IMR-90 (cell line): Measurements from ENCODE around the gene PBOV1. TPM values are rescaled to one million over a fixed set of nuclear protein-coding genes. Genes with fewer than 3 reads are reported as not detected.

Source experiments
- ATAC-seq: fragments of 200-7000 bp; cut with Tn5 transposase; 2 replicates; pipeline ENCODE4 v1.9.1; 2020; ENCODE audit warnings: low read depth, mild to moderate bottlenecking, moderate library complexity
- BruUV-seq: library from RNA; stranded (reverse); fragments of 400-500 nt; replicated peaks from 2 replicates; lab custom pipeline; 2021; lab: Mats Ljungman, UMichigan
- CTCF ChIA-PET: fragments of 300-600 bp; formaldehyde crosslinking; extraction: SDS; loops from one replicate; lab custom pipeline; 2021; ENCODE audit warnings: antibody characterized with exemption; lab: Yijun Ruan, JAX
- POLR2A ChIA-PET: fragments of 300-600 bp; sonication (Branson Sonifier 250); formaldehyde crosslinking; loops from one replicate; lab custom pipeline; 2022; ENCODE audit warnings: antibody characterized with exemption; ENCODE audit not compliant: unreplicated experiment; lab: Charles Lee
- DNase-seq: peaks from one replicate; pipeline ENCODE4 v3.0.0; 2013
- H2AFZ ChIP-seq: replicated peaks from 2 replicates; pipeline ENCODE3; 2013; ENCODE audit warnings: low read length, mild to moderate bottlenecking; ENCODE audit not compliant: poor library complexity
- H2AK5ac ChIP-seq: 2 replicates; pipeline ENCODE4 v1.6.1; 2013; ENCODE audit warnings: low read depth, low read length, inconsistent platforms
- H2AK9ac ChIP-seq: replicated peaks from 2 replicates; pipeline ENCODE3; 2013; ENCODE audit warnings: mild to moderate bottlenecking, low read depth, low read length, moderate library complexity; ENCODE audit not compliant: poor library complexity
- H2BK120ac ChIP-seq: 2 replicates; pipeline ENCODE4 v1.6.1; 2013; ENCODE audit warnings: low read depth, low read length, inconsistent platforms
- H2BK15ac ChIP-seq: 3 replicates; pipeline ENCODE4 v1.6.1; 2013; ENCODE audit warnings: low read depth, low read length, inconsistent platforms
- H2BK20ac ChIP-seq: 2 replicates; pipeline ENCODE4 v1.6.1; 2013; ENCODE audit warnings: low read depth, mild to moderate bottlenecking, inconsistent platforms, low read length, moderate library complexity
- H2BK5ac ChIP-seq: 2 replicates; pipeline ENCODE4 v1.6.1; 2013; ENCODE audit warnings: mild to moderate bottlenecking, low read depth, low read length, inconsistent platforms; ENCODE audit not compliant: poor library complexity, severe bottlenecking
- H3K14ac ChIP-seq: replicated peaks from 2 replicates; pipeline ENCODE4 v1.6.1; 2013; ENCODE audit warnings: low read depth, low read length, inconsistent platforms
- H3K18ac ChIP-seq: 2 replicates; pipeline ENCODE4 v1.6.1; 2013; ENCODE audit warnings: low read depth, low read length, control low read depth
- H3K23ac ChIP-seq: 2 replicates; pipeline ENCODE4 v1.6.1; 2013; ENCODE audit warnings: low read depth, low read length, inconsistent platforms
- H3K27ac ChIP-seq: 2 replicates; pipeline ENCODE4 v1.5.1; 2013; ENCODE audit warnings: mild to moderate bottlenecking, control low read depth, low read length; ENCODE audit not compliant: insufficient read depth
- H3K27me3 ChIP-seq: 2 replicates; pipeline ENCODE4 v1.6.1; 2013; ENCODE audit warnings: low read length; ENCODE audit not compliant: control insufficient read depth, insufficient read depth
- H3K36me3 ChIP-seq: 2 replicates; pipeline ENCODE4 v1.6.1; 2013; ENCODE audit warnings: low read length, mixed read lengths; ENCODE audit not compliant: control insufficient read depth, insufficient read depth
- H3K4ac ChIP-seq: 2 replicates; pipeline ENCODE4 v1.6.1; 2013; ENCODE audit warnings: low read depth, low read length, inconsistent platforms
- H3K4me1 ChIP-seq: 2 replicates; pipeline ENCODE4 v1.6.1; 2013; ENCODE audit warnings: low read length, mixed read lengths; ENCODE audit not compliant: control insufficient read depth, insufficient read depth
- H3K4me2 ChIP-seq: 2 replicates; pipeline ENCODE4 v1.6.1; 2013; ENCODE audit warnings: low read depth, mild to moderate bottlenecking, control low read depth, low read length, moderate library complexity
- H3K4me3 ChIP-seq: 2 replicates; pipeline ENCODE4 v1.5.1; 2013; ENCODE audit warnings: low read depth, mild to moderate bottlenecking, control low read depth, low read length, moderate library complexity; ENCODE audit not compliant: insufficient read depth
- H3K56ac ChIP-seq: 2 replicates; pipeline ENCODE4 v1.6.1; 2013; ENCODE audit warnings: low read length, inconsistent platforms; ENCODE audit not compliant: insufficient read depth; ENCODE audit errors: extremely low read depth
- H3K79me1 ChIP-seq, 2 experiments: 2 replicates each; pipeline ENCODE4 v1.6.1; 2013; ENCODE audit warnings: low read length in 2 of 2, inconsistent platforms in 1 of 2, low read depth in 1 of 2
- H3K9ac ChIP-seq: 2 replicates; pipeline ENCODE4 v1.6.1; 2013; ENCODE audit warnings: low read depth, low read length, control low read depth
- H3K9me1 ChIP-seq: 2 replicates; pipeline ENCODE4 v1.6.1; 2013; ENCODE audit warnings: low read length, inconsistent platforms; ENCODE audit not compliant: insufficient read depth
- H3K9me3 ChIP-seq: 2 replicates; pipeline ENCODE4 v1.6.1; 2013; ENCODE audit warnings: low read length; ENCODE audit not compliant: control insufficient read depth, insufficient read depth
- H4K20me1 ChIP-seq: 2 replicates; pipeline ENCODE4 v1.6.1; 2013; ENCODE audit warnings: low read length, inconsistent platforms; ENCODE audit not compliant: insufficient read depth
- H4K5ac ChIP-seq: 2 replicates; pipeline ENCODE4 v1.6.1; 2013; ENCODE audit warnings: mild to moderate bottlenecking, low read depth, low read length, control low read depth
- H4K8ac ChIP-seq, 2 experiments: 2 replicates each; pipeline ENCODE4 v1.6.1; 2013; ENCODE audit warnings: low read depth in 2 of 2, low read length in 2 of 2, control low read depth in 1 of 2, inconsistent platforms in 1 of 2
- H4K91ac ChIP-seq: 2 replicates; pipeline ENCODE4 v1.6.1; 2013; ENCODE audit warnings: low read depth, low read length, inconsistent platforms; ENCODE audit not compliant: insufficient read depth
- BHLHE40 ChIP-seq: fragments of 150-350 bp; IDR thresholded peaks from 2 replicates; pipeline ENCODE4 v1.6.1; 2016; ENCODE audit warnings: mild to moderate bottlenecking, low read depth, low read length
- CEBPB ChIP-seq: IDR thresholded peaks from 2 replicates; pipeline ENCODE4 v1.6.1; 2012; ENCODE audit warnings: low read depth, low read length, improper control_type of control experiment
- CHD1 ChIP-seq: IDR thresholded peaks from 2 replicates; pipeline ENCODE4 v1.6.1; 2012; ENCODE audit warnings: low read depth, low read length, improper control_type of control experiment
- FOS ChIP-seq: fragments of 150-350 bp; IDR thresholded peaks from 2 replicates; pipeline ENCODE4 v1.6.1; 2016; ENCODE audit warnings: low read depth, low read length
- MAFK ChIP-seq: IDR thresholded peaks from 2 replicates; pipeline ENCODE4 v1.6.1; 2012; ENCODE audit warnings: low read depth, low read length, improper control_type of control experiment
- NFE2L2 ChIP-seq: fragments of 150-350 bp; IDR thresholded peaks from 2 replicates; pipeline ENCODE4 v1.6.1; 2016; ENCODE audit warnings: low read depth, mild to moderate bottlenecking, low read length
- POLR2A ChIP-seq: IDR thresholded peaks from 2 replicates; pipeline ENCODE4 v1.6.1; 2012; ENCODE audit warnings: mild to moderate bottlenecking, low read depth, low read length
- RAD21 ChIP-seq: IDR thresholded peaks from 2 replicates; pipeline ENCODE4 v1.6.1; 2012; ENCODE audit warnings: low read length, improper control_type of control experiment
- RCOR1 ChIP-seq: IDR thresholded peaks from 2 replicates; pipeline ENCODE4 v1.6.1; 2012; ENCODE audit warnings: mild to moderate bottlenecking, low read length, improper control_type of control experiment; ENCODE audit not compliant: insufficient replicate concordance
- USF2 ChIP-seq: fragments of 150-350 bp; IDR thresholded peaks from 2 replicates; pipeline ENCODE4 v1.6.1; 2017; ENCODE audit warnings: mild to moderate bottlenecking, antibody characterized with exemption, low read length, low read depth
- WGBS, 2 experiments: methylation state at CpG; one replicate each; pipeline versions ENCODE4 v1.1.5 to v1.1.7; 2013; ENCODE audit warnings: missing lambda C conversion rate in 2 of 2; ENCODE audit not compliant: insufficient read length in 1 of 2; ENCODE audit errors: extremely low coverage in 2 of 2; 5-methylcytosine and 5-hydroxymethylcytosine counted together
- dilution Hi-C: fragments of 300-500 bp; cut with HindIII; formaldehyde crosslinking; loops from one replicate; pipeline ENCODE4 v1.14.3; 2018; ENCODE audit warnings: low sequenced_read_pairs; ENCODE audit not compliant: unreplicated experiment
- in situ Hi-C: fragments of 300-500 bp; cut with MboI; formaldehyde crosslinking; loops from 3 replicates; pipeline ENCODE4 v1.14.3; 2019; ENCODE audit warnings: low sequenced_read_pairs, inconsistent platforms, mixed read lengths
- intact Hi-C: fragments of 100-400 bp; cut with micrococcal nuclease; formaldehyde crosslinking; loops from 2 replicates; pipeline ENCODE4 v1.10.0; 2022
- polyA plus RNA-seq, 3 experiments: library from polyadenylated mRNA; depleted of rRNA; stranded (reverse); fragments of >200 nt; gene quantifications; 2 replicates each; pipeline ENCODE4 v1.2.3, GENCODE V29; 2012; ENCODE audit warnings: low replicate concordance in 1 of 3
- total RNA-seq: library from RNA; depleted of rRNA; stranded (reverse); fragments of >200 nt; gene quantifications from 2 replicates; pipeline ENCODE4 v1.2.3, GENCODE V29; 2012
- TF ChIP-seq, protein P1 (sequence below): conservative IDR thresholded peaks from 2 replicates; pipeline ENCODE4 v1.5.1; 2012; ENCODE audit warnings: mild to moderate bottlenecking, low read depth, low read length, improper control_type of control experiment
- TF ChIP-seq, protein P2 (sequence below): fragments of 150-350 bp; IDR thresholded peaks from 2 replicates; pipeline ENCODE4 v1.6.1; 2016; ENCODE audit warnings: low read depth, mild to moderate bottlenecking, low read length, moderate library complexity, borderline replicate concordance

PBOV1 gene
- total and polyA plus RNA-seq, 2 of the 4 experiments (the other 2 are of a cell fraction) = not detected

DNA sequence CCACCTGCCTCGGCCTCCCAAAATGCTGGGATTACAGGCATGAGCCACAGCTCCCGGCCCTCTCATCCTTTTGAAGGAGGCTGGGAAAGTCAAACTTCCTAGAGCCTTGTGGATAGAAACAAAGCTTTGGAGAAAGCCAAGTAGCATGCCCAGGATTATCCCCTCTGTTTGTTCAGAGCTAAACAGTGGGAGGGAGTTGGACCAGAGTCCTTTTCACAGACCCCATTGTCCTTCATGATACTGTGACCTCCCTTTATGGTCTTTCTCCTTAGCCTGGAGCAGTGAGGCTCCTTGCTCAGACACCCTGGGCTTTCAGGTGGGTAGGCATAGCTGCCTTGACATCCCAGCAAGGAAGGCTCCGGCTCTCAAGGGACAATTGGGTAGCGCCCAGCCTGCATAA, 31.1 kb downstream of the PBOV1 start:
- no peak for DNase-seq
- H4K91ac ChIP-seq = no peak overlapping the region
- no peak overlapping the region for H2BK120ac ChIP-seq
- no peaks in the 10 kb centered on the region for H3K36me3 ChIP-seq
- H3K27me3 ChIP-seq = peaks cover 23% of the 10 kb centered on the region
- ChIA-PET POLR2A (no interaction called here), CTCF (no interaction called here)
- TF ChIP-seq CEBPB = no peak
- TF ChIP-seq, protein P1, sequence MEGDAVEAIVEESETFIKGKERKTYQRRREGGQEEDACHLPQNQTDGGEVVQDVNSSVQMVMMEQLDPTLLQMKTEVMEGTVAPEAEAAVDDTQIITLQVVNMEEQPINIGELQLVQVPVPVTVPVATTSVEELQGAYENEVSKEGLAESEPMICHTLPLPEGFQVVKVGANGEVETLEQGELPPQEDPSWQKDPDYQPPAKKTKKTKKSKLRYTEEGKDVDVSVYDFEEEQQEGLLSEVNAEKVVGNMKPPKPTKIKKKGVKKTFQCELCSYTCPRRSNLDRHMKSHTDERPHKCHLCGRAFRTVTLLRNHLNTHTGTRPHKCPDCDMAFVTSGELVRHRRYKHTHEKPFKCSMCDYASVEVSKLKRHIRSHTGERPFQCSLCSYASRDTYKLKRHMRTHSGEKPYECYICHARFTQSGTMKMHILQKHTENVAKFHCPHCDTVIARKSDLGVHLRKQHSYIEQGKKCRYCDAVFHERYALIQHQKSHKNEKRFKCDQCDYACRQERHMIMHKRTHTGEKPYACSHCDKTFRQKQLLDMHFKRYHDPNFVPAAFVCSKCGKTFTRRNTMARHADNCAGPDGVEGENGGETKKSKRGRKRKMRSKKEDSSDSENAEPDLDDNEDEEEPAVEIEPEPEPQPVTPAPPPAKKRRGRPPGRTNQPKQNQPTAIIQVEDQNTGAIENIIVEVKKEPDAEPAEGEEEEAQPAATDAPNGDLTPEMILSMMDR = no peak
- TF ChIP-seq, protein P2, sequence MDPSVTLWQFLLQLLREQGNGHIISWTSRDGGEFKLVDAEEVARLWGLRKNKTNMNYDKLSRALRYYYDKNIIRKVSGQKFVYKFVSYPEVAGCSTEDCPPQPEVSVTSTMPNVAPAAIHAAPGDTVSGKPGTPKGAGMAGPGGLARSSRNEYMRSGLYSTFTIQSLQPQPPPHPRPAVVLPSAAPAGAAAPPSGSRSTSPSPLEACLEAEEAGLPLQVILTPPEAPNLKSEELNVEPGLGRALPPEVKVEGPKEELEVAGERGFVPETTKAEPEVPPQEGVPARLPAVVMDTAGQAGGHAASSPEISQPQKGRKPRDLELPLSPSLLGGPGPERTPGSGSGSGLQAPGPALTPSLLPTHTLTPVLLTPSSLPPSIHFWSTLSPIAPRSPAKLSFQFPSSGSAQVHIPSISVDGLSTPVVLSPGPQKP = no peak
- no peak for TF ChIP-seq MAFK
- TF ChIP-seq BHLHE40 = no peak
- TF ChIP-seq CHD1 = no peak
- no peak for TF ChIP-seq FOS
- TF ChIP-seq POLR2A = no peak
- TF ChIP-seq RCOR1 = no peak
- TF ChIP-seq USF2 = no peak
- TF ChIP-seq NFE2L2 = no peak
- no peak for TF ChIP-seq RAD21
- in situ Hi-C loops = no loop called here
- no peak overlapping the region for H3K4me3 ChIP-seq
- H3K4ac ChIP-seq = no peak overlapping the region
- H3K9ac ChIP-seq = no peak overlapping the region
- no peak overlapping the region for H3K56ac ChIP-seq
- H3K27ac ChIP-seq = no peak overlapping the region
- no peaks in the 10 kb centered on the region for H3K79me1 ChIP-seq
- dilution Hi-C loops = no loop called here
- H3K23ac ChIP-seq = no peak overlapping the region
- no peak overlapping the region for H2BK20ac ChIP-seq
- no peak overlapping the region for H3K18ac ChIP-seq
- no peaks in the 10 kb centered on the region for H3K9me3 ChIP-seq
- H4K20me1 ChIP-seq = no peaks in the 10 kb centered on the region
- WGBS, 2 experiments = 100% methylated on average over 1 of the region's 4 CpGs; no CpG with 5 or more reads in 1 of the 2 experiments
- H3K9me1 ChIP-seq = no peaks in the 10 kb centered on the region
- H2AK9ac ChIP-seq = no peak overlapping the region
- BruUV-seq = no TSS peak
- intact Hi-C loops = no loop called here
- no peak overlapping the region for H4K8ac ChIP-seq
- no peak overlapping the region for H2AFZ ChIP-seq
- H3K14ac ChIP-seq = no peak overlapping the region; the same call in 1 of the 2 replicates
- no peaks in the 10 kb centered on the region for H3K4me1 ChIP-seq
- H2AK5ac ChIP-seq = no peak overlapping the region
- no peak overlapping the region for H4K5ac ChIP-seq
- no peak overlapping the region for H2BK5ac ChIP-seq
- no peak overlapping the region for H3K4me2 ChIP-seq
- H2BK15ac ChIP-seq = no peak overlapping the region
- ATAC-seq = no peak
